GM12864 (cell line): ENCODE results near the gene ANKRD50.

Source experiments
- DNase-seq: peaks from one replicate; pipeline ENCODE4 v3.0.0-alpha.2; 2011; ENCODE audit warnings: low read depth
- H3K4me3 ChIP-seq: 2 replicates; pipeline ENCODE4 v1.5.1; 2011; ENCODE audit warnings: mild to moderate bottlenecking, low read depth, low read length, control low read depth
- TF ChIP-seq, protein P1 (sequence below): IDR thresholded peaks from 2 replicates; pipeline ENCODE4 v1.5.1; 2011; ENCODE audit warnings: low read depth, mild to moderate bottlenecking, moderate library complexity, low read length, control low read depth, inconsistent platforms; ENCODE audit errors: missing control alignments

Gene ANKRD50, protein sequence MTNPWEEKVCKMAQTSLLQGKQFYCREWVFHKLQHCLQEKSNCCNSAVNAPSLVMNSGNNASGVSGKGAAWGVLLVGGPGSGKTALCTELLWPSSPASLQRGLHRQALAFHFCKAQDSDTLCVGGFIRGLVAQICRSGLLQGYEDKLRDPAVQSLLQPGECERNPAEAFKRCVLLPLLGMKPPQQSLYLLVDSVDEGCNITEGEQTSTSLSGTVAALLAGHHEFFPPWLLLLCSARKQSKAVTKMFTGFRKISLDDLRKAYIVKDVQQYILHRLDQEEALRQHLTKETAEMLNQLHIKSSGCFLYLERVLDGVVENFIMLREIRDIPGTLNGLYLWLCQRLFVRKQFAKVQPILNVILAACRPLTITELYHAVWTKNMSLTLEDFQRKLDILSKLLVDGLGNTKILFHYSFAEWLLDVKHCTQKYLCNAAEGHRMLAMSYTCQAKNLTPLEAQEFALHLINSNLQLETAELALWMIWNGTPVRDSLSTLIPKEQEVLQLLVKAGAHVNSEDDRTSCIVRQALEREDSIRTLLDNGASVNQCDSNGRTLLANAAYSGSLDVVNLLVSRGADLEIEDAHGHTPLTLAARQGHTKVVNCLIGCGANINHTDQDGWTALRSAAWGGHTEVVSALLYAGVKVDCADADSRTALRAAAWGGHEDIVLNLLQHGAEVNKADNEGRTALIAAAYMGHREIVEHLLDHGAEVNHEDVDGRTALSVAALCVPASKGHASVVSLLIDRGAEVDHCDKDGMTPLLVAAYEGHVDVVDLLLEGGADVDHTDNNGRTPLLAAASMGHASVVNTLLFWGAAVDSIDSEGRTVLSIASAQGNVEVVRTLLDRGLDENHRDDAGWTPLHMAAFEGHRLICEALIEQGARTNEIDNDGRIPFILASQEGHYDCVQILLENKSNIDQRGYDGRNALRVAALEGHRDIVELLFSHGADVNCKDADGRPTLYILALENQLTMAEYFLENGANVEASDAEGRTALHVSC (N-terminal part only)

DNA sequence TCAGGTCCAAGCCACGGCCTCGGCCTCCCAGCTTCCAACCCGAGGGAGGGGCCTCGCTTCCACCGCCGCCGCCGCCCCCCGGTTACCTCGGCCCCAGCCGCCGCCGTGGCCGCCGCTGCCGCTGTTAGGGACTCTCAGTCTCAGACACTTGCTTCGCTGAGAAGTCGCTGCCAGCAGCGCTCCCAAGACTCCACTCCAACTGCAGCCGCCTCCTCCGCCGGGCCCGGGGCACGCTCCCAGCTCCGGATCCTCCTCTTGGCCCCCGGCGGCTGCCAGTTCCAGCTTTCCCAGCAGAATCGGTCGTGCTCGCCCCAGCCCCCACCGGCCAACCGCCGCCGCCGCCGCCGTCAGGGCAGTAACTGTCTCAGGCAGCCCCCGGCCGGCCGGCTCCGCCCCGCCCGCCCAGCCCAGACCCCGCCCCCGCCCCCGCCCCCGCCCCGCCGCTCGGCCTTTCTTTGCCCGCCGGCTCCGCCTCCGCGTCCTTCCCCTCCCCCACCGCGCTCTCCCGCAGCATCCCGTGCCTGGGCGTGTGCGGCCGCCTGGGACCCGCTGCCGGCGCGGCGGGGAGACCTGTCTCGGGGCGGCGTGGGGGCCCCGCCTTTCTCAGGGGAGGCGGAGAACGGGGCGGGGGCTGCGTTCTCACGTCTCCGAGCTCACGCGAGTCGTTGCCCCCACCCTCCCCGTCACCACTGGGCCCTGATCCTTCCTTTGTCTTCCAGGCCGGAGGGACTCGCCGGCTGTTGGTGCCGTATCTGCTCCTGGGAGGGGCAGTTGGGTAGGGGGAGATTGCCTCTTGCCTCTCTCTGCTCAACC is at the start of gene ANKRD50:
TSS of gene ANKRD50 (minus strand) at position 361 of the 813 bp plus-strand sequence. CDS start 2,221 bp downstream, outside the sequence.
- H3K4me3 ChIP-seq, result peak within 1 kb of the TSS; percentile 76
- TF ChIP-seq, protein P1, sequence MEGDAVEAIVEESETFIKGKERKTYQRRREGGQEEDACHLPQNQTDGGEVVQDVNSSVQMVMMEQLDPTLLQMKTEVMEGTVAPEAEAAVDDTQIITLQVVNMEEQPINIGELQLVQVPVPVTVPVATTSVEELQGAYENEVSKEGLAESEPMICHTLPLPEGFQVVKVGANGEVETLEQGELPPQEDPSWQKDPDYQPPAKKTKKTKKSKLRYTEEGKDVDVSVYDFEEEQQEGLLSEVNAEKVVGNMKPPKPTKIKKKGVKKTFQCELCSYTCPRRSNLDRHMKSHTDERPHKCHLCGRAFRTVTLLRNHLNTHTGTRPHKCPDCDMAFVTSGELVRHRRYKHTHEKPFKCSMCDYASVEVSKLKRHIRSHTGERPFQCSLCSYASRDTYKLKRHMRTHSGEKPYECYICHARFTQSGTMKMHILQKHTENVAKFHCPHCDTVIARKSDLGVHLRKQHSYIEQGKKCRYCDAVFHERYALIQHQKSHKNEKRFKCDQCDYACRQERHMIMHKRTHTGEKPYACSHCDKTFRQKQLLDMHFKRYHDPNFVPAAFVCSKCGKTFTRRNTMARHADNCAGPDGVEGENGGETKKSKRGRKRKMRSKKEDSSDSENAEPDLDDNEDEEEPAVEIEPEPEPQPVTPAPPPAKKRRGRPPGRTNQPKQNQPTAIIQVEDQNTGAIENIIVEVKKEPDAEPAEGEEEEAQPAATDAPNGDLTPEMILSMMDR, result no peak
- peak; percentile 40 for DNase-seq

DNA sequence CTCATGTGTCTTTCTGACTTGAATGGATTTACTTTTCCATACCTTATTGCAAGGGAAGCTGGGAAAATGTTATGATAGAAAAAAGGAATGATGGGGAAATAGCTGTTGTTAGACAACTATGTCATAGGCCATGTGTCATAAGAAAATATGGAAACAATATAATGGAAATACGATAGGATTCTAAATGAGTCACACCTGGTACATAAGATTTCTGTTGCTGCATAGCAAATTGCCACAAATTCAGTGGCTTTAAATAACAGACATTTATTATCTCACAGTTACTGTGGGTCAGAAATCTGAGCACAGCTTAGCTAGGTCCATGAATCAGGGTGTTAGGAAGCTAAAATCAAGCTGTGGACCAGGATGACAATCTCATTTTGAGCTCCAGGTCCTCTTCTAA is 44.6 kb upstream of the ANKRD50 start:
- TF ChIP-seq, protein P1, result no peak
- H3K4me3 ChIP-seq, result no peak overlapping the region
- no peak for DNase-seq

DNA sequence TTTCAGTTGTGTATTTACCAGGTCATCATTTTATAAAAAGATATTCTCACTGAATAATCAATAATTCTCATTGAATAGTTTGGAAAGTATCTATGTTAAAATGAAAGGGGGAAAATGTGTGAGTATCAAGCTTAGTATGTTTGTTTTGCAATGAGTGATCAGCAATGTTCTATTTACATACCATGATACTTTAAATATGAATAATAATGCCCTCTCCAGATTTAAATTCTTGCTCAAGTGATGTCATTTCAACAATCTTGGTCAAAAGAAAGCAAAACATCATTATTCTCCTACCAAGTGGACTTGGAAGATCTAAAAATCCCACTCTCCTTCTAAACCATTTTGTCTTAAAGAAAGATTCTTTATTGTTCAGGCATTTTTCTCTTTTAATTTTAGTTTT is 42.1 kb upstream of the ANKRD50 start:
- no peak overlapping the region for H3K4me3 ChIP-seq
- TF ChIP-seq, protein P1, result no peak
- no peak for DNase-seq

DNA sequence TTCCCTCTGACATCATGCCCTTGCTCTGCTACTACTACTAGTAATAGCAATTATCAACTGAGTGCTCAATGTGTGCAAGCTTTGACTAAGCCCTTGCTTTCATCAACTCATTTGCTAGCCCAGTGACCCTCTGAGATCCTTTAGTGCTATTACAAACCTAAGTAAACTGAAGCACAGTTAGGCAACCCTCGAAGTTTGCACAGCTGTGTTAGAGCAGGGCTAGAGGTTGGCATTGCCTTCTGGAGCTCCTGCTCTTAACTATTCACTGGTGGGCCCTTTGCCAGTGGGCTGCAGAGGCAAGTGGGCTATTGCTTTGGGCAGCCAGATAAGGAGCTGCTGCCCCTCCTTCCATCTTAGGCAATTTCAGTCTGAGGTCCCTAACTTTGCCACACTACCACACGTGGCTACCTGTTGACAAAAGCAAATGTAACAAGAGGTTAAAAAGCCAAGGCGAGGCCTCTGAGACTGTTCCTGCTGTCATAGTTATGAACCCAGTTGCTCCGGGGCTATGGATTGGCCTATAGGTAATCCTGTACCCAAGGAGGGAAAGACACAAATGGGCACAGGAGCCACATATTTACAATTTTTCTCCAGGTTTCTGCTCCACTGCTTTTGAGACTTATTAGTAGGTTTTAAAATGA is 41.5 kb upstream of the ANKRD50 start:
- no peak for DNase-seq
- TF ChIP-seq, protein P1, result no peak
- H3K4me3 ChIP-seq, result no peak overlapping the region

DNA sequence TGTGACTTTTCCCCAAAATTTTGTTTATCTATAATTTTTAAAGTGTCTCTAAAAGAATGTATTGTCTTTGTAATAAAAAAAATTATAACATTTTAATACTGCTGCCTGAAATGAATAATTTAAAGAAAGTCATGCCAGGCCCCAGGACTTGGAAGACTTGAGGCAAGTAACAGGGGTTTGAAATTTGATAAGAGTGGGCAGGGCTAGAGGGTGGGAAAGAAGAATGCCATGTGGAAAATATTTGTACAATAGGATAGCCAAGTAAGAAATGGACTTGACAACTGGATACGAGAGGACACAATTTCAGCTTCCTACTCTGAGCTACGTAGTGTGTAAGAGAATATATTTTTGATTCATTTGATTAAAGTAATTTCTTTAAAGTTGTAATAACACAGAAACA is 36.9 kb upstream of the ANKRD50 start:
- DNase-seq, result no peak
- TF ChIP-seq, protein P1, result no peak
- no peak overlapping the region for H3K4me3 ChIP-seq

DNA sequence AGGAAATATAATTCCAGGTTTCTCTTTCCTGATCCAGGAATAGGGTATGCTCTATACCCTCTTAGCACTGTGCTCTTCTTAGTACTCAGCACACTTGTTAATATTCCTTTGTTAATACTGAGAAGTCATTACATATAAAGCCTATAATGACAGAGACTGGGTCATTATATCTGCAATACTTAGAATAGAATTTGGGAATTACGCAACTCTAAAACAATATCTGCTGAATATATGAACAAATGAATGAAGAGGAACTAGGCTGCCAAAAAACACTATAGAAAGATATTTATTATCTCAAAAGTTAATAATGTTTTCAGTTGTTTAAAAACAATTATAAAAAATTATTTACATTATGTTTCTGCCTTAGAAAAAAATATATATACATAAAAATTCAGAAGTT is 36.4 kb upstream of the ANKRD50 start:
- DNase-seq, result no peak
- TF ChIP-seq, protein P1, result no peak
- no peak overlapping the region for H3K4me3 ChIP-seq
